ENCODE measurements around the gene ARHGAP15.
"Not testable (repeated sequence)": the region's sequence is repeated elsewhere in the genome, so short reads cannot be mapped to it uniquely, and the experiment has no call there.

The ARHGAP15 gene

DNA sequence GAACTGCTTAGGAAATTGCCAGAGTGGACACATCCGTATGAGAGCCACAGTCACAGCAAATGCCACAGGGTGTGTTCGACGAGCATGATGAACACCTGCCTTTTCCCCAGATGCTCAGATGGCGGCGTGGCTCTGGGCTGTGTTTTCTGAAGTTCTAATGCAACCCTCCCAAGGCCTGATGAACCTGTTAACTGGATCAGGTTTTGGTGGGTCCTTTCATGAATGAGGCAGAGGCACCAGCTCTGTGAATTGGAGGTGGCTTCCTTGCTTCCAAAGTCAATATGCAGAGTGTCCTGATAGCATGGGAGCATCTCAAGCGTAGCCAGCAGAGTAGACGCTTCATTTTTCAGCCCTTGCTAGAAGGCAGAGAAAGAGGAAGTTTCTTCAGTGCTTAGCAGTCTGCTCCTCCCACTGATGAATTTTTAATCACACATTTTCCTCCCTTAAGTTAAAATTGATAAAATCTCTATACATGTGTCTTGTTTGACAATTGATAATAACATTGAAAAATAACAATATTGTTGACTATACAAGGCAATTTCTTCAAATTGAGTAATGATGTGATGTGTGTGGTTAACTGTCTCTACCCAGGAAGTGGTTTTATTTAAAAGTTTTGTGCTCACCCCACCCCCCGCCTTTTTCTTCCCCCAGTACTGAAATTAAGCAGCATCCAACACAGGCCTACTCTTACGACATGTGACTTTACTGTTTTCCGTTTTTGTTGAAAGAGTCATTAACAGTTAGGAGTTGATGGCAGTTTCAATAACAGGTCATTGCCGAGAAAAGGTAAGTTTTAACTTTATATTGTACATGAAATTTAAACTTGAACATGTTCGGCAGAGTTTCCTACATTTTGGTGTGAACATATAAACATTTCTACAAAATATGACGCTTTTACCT is at the start of gene ARHGAP15:
Gene ARHGAP15, plus strand, starts transcription at position 739 of the 900 bp plus-strand sequence.
- Mint-ChIP-seq H3K9me3 (peaks cover 5% of the 10 kb centered on the region), H3K27ac (peak within 1 kb of the TSS; percentile 98), H3K27me3 (ENCODE audit: low read depth) (no peaks in the 10 kb centered on the region), H3K36me3 (ENCODE audit: low read depth) (peaks cover 17% of the 10 kb centered on the region), H3K4me1 (ENCODE audit: low read depth) (peaks cover 39% of the 10 kb centered on the region), H3K4me3 (peak within 1 kb of the TSS; percentile 81)

DNA sequence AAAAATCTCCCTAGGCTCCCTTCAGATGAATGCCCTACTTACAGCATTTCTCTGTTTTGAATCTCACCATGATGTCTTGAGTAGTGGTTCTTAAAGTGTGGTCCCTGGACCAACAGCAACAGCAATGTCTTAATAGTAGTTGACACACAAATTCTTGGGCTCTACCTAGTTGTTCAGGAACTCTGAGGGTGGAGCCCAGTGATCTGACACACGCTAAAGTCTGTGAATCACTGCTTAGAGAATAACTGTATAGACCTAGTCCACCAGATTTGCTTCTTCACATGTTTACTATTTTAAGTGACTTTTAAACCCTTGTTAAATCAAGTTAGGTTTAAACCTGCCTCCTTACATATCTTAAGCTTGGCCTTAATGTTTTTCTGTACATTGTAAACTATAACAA is 47.6 kb upstream of the ARHGAP15 start:
- no peaks in the 10 kb centered on the region for H3K9me3 Mint-ChIP-seq
- no peak overlapping the region for H3K4me3 Mint-ChIP-seq
- peaks cover 31% of the 10 kb centered on the region for H3K4me1 Mint-ChIP-seq (ENCODE audit: low read depth)
- H3K27me3 Mint-ChIP-seq (ENCODE audit: low read depth) = no peaks in the 10 kb centered on the region
- no peak overlapping the region for H3K27ac Mint-ChIP-seq
- H3K36me3 Mint-ChIP-seq (ENCODE audit: low read depth) = no peaks in the 10 kb centered on the region

DNA sequence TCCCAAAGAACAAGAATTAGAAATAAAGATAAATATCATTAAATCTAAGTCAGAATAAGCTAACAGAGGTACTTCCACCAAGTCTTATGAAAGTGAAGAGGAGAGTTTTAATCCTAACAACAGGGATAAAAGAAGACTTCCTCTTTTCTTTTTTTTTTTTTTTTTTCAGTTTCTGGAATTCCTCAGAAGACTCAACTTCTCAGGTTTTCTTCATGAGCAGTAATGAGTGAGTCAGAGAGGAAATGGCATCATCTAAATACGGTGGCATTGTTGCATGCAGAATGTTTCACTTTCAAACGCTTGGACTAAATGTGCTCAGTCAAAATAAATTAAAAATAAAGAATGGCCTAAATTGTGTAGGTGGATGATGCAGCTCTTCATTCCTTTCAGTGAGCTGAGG is 45.6 kb upstream of the ARHGAP15 start:
- H3K4me1 Mint-ChIP-seq (ENCODE audit: low read depth) = peaks cover 33% of the 10 kb centered on the region
- H3K4me3 Mint-ChIP-seq = no peak overlapping the region
- peak overlapping the region; percentile 26 for H3K27ac Mint-ChIP-seq
- no peaks in the 10 kb centered on the region for H3K36me3 Mint-ChIP-seq (ENCODE audit: low read depth)
- H3K27me3 Mint-ChIP-seq (ENCODE audit: low read depth) = no peaks in the 10 kb centered on the region
- no peaks in the 10 kb centered on the region for H3K9me3 Mint-ChIP-seq

DNA sequence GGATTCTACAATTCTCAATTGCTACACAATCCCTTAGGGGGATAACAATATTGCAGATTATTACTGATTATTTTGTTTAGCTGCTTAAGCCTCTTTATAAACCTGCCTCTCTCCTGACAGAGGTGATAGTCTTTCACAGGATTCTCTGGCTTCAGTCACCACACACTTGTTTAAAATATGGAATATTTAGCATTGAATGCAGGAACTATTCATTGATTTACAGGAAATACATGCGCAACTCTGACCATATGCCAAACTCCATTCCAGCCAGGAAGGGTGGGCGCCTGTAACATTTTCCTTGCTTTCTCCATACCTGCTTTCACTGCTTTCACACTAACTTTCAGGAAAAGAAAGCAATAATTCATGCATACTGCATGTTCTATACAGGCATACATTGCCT is 44.8 kb upstream of the ARHGAP15 start:
- Mint-ChIP-seq H3K27me3 (ENCODE audit: low read depth) (no peaks in the 10 kb centered on the region), H3K36me3 (ENCODE audit: low read depth) (no peaks in the 10 kb centered on the region), H3K4me3 (no peak overlapping the region), H3K27ac (no peak overlapping the region), H3K9me3 (no peaks in the 10 kb centered on the region), H3K4me1 (ENCODE audit: low read depth) (peaks cover 33% of the 10 kb centered on the region)

DNA sequence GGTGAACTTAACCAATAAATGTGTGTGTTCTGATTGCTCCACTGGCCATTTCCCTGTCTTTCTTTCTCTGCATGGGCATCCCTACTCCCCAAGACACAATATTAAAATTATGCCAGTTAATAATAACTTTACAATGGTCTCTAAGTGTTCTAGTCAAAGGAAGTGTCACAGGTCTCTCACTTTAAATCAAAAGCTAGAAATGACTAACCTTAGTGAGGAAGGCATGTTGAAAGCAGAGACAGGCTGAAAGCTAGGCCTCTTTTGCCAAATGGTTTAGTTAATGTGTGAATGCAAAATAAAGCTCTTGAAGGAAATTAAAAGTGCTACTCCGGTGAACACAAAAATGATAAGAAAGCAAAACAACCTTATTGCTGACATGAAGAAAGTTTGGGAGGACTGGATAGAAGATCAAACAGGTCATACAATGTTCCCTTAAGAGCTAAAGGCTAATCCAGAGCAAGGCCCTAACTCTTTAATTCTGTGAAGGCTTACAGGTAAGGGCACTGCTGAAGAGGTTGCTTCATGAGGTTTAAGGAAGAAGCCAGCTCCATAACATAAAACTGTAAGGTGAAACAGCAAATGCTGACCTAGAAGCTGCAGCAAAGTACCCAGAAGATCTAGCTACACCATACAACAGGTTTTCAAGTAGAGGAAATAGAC is 44.0 kb upstream of the ARHGAP15 start:
- Mint-ChIP-seq H3K9me3 (no peaks in the 10 kb centered on the region), H3K36me3 (ENCODE audit: low read depth) (no peaks in the 10 kb centered on the region), H3K4me3 (peak overlapping the region; percentile 3), H3K27me3 (ENCODE audit: low read depth) (no peaks in the 10 kb centered on the region), H3K27ac (peak overlapping the region; percentile 74), H3K4me1 (ENCODE audit: low read depth) (peaks cover 33% of the 10 kb centered on the region)

DNA sequence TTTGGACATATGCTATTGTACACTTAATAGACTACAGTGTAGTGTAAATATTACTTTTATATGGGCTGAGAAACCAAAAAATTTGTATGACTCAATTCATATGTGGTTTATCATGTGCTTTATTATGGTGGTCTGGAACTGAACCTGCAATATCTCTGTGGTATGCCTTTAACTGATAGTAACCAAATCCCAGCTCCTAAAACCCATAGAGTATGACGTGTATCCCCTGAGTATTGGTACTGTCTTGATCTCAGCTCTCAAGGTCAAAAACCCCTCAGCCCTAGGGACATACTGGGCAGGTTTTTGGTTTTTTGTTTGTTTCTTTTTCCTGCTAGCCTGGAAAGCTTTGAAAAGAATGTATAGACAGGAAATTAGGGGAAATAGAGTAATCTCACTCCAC is 42.2 kb upstream of the ARHGAP15 start:
- Mint-ChIP-seq H3K36me3 (ENCODE audit: low read depth) (no peaks in the 10 kb centered on the region), H3K27ac (no peak overlapping the region), H3K9me3 (no peaks in the 10 kb centered on the region), H3K4me1 (ENCODE audit: low read depth) (peaks cover 33% of the 10 kb centered on the region), H3K27me3 (ENCODE audit: low read depth) (no peaks in the 10 kb centered on the region), H3K4me3 (no peak overlapping the region)

DNA sequence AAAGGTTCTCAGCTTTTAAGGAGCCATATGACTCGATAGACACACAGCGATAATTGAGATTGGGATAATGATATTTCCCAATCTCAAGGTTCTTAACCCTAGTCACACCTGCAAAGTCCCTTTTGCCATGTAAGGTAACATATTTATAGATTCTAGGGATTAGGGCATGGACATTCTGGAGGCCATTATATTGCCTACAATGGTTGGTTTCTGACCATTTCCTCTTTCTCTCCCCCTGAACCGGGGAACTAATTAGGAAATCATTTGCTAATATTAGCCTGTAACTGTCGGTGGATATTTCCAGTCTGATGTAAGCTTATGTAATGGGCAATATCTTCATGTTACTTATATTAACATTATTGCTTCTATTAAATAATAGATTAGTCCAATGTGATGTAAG is 40.8 kb upstream of the ARHGAP15 start:
- Mint-ChIP-seq H3K9me3 (no peaks in the 10 kb centered on the region), H3K4me3 (no peak overlapping the region), H3K27ac (no peak overlapping the region), H3K36me3 (ENCODE audit: low read depth) (no peaks in the 10 kb centered on the region), H3K4me1 (ENCODE audit: low read depth) (peaks cover 33% of the 10 kb centered on the region), H3K27me3 (ENCODE audit: low read depth) (no peaks in the 10 kb centered on the region)

DNA sequence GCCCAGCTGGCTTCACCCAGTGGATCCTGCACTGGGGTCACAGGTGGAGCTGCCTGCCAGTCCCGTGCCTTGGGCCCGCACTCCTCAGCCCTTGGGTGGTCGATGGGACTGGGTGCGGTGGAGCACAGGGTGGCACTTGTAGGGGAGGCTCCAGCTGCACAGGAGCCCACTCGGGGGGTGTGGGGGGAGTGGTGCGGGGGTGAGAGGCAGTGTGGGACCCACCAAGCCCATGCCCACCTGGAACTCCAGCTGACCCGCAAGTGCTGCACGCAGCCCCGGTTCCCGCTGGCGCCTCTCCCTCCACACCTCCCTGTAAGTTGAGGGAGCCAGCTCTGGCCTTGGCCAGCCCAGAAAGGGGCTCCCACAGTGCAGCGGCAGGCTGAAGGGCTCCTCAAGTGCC is 39.7 kb upstream of the ARHGAP15 start:
- not testable (repeated sequence) for H3K27ac Mint-ChIP-seq; H3K27me3 Mint-ChIP-seq (ENCODE audit: low read depth); H3K36me3 Mint-ChIP-seq (ENCODE audit: low read depth); H3K4me3 Mint-ChIP-seq; H3K9me3 Mint-ChIP-seq
- H3K4me1 Mint-ChIP-seq (ENCODE audit: low read depth) = peaks cover 23% of the 10 kb centered on the region

DNA sequence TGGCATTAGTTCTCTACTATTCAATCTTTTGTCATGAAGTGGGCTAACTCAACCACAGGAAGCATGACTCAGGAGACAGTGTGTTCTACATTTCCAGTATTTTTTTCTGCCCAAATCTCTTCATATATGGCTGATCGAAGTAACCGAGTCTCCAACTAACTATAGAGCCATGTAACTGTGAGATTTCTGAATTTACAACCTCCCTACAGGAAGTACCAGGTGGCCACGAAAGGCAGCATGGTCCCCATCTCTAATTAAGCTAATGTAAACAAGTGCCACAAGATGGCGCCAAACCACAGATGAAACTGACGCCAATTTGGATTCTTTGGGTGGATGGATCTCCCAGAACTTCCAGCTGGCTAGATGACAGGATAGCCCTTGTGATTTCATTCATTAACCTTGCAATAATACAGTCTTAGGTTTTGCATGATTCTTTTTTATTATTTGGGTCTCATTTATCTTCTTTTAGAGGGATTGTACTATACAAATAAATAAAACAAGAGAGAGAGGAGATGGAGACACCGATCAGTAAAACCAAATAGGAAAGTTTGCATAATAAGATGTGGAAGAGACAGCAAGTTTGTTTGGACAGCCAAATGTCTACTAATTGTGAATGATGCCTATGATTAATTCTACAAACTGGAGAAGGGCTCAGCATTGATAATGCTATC is 18.3 kb upstream of the ARHGAP15 start:
- Mint-ChIP-seq H3K4me3 (no peak overlapping the region), H3K4me1 (ENCODE audit: low read depth) (peaks cover 39% of the 10 kb centered on the region), H3K27ac (peak overlapping the region; percentile 83), H3K9me3 (no peaks in the 10 kb centered on the region), H3K36me3 (ENCODE audit: low read depth) (peaks cover 5% of the 10 kb centered on the region), H3K27me3 (ENCODE audit: low read depth) (peaks cover 5% of the 10 kb centered on the region)

DNA sequence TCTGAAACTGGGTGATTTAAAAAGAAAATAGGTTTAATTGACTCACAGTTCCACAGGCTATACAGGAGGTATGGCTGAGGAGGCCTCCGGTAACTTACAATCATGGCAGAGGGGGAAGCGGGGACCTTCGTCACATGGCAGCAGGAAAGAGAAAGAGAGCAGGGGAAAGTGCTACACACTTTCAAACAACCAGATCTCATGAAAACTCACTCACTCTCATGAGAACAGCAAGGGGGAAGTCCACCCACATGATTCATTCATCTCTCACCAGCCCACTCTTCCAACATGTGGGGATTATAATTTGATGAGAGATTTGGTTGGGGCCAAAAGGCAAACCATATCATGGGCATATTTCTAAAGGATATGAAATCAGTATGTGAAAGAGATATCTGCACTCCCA is 12.0 kb upstream of the ARHGAP15 start:
- H3K4me3 Mint-ChIP-seq = peak overlapping the region; percentile 40
- H3K4me1 Mint-ChIP-seq (ENCODE audit: low read depth) = peaks cover 41% of the 10 kb centered on the region

DNA sequence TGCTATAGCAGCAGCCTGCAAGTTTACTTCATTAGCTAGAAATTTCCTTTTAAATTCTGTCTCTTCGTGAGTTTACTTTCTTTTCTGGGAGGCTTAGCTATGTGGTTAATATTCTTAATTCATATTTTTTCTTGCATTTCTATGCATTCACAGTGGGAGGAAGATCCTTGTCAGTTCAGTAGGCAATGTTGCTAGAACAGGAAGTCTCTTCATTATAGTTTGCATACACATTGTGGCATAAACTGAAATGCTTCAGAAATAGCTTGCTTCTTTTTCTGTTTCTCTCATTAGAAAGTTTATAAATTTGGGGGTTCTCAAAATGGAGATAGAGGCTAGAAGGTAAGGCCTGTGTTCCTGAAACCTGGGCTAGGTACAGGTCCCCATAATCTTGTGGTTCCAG is 8.1 kb upstream of the ARHGAP15 start:
- H3K4me3 Mint-ChIP-seq = no peak overlapping the region
- H3K36me3 Mint-ChIP-seq (ENCODE audit: low read depth) = peaks cover 7% of the 10 kb centered on the region
- H3K4me1 Mint-ChIP-seq (ENCODE audit: low read depth) = peaks cover 29% of the 10 kb centered on the region
- no peak overlapping the region for H3K27ac Mint-ChIP-seq
- H3K9me3 Mint-ChIP-seq = peaks cover 21% of the 10 kb centered on the region
- no peaks in the 10 kb centered on the region for H3K27me3 Mint-ChIP-seq (ENCODE audit: low read depth)

More for the DNA sequence above, 12.0 kb upstream of the ARHGAP15 start:
- H3K27ac Mint-ChIP-seq = no peak overlapping the region
- no peaks in the 10 kb centered on the region for H3K27me3 Mint-ChIP-seq (ENCODE audit: low read depth)
- H3K9me3 Mint-ChIP-seq = peaks cover 21% of the 10 kb centered on the region
- H3K36me3 Mint-ChIP-seq (ENCODE audit: low read depth) = peaks cover 12% of the 10 kb centered on the region

DNA sequence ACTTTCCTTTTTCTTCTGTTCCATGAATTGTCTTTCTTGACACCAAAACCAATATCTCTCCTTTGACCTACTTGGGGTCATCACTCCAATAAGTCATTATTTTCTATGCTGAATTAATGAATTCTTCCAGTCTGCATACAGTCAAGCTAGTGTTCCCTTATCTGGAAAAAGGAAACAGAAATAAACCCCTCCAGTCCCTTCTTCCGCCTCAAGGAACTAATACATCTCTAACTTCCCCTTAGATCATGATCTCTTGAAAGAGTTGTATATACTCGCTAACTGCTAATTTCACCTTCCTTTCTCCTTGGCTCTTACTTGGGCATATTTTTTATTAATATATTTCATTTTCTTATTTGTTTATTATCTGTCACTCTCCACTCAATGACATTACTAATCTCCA is 7.3 kb upstream of the ARHGAP15 start:
- peaks cover 7% of the 10 kb centered on the region for H3K36me3 Mint-ChIP-seq (ENCODE audit: low read depth)
- H3K27ac Mint-ChIP-seq = no peak overlapping the region
- H3K27me3 Mint-ChIP-seq (ENCODE audit: low read depth) = no peaks in the 10 kb centered on the region
- H3K4me1 Mint-ChIP-seq (ENCODE audit: low read depth) = peaks cover 24% of the 10 kb centered on the region
- H3K4me3 Mint-ChIP-seq = no peak overlapping the region
- H3K9me3 Mint-ChIP-seq = peaks cover 16% of the 10 kb centered on the region

DNA sequence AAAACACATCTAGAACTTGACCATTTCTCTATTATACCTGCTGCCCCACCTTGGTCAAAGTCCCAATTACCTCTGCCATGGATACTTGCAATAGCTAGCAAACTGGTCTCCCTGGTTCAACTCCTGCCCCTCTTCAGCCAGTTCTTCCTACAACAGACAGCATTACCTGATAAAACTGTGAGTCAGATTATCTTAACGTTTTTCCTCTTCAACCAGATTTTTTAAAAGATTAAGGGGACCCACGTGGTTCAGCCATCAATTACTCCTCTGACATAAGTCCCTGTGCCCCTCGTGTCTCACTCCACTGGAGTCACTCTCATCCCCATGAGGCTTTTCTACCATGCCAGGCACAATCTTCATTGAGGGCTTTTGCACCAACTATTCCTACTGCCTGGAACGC is 5.3 kb upstream of the ARHGAP15 start:
- H3K27me3 Mint-ChIP-seq (ENCODE audit: low read depth) = no peaks in the 10 kb centered on the region
- H3K9me3 Mint-ChIP-seq = peaks cover 7% of the 10 kb centered on the region
- peaks cover 29% of the 10 kb centered on the region for H3K4me1 Mint-ChIP-seq (ENCODE audit: low read depth)
- H3K36me3 Mint-ChIP-seq (ENCODE audit: low read depth) = no peaks in the 10 kb centered on the region
- H3K27ac Mint-ChIP-seq = no peak overlapping the region
- H3K4me3 Mint-ChIP-seq = no peak overlapping the region

DNA sequence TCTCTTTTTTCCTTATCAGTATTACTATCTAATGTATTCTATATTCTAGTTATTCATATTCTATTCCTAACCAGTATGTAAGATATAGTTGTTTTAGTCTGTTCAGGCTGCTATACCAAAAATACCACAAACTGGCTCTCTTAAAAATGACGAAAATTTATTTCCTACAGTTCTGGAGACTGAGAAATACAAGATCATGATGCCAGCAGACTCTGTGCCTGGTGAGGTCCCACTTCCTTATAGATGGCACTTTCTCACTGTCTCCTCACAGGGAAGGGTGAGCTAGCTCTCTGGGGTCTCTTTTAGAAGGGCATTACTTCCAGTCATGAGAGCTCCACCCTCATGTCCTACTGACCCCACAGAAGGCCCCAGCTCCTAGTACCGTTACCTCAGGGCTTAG is 4.8 kb upstream of the ARHGAP15 start:
- Mint-ChIP-seq H3K4me3 (no peak overlapping the region), H3K36me3 (ENCODE audit: low read depth) (no peaks in the 10 kb centered on the region), H3K27me3 (ENCODE audit: low read depth) (no peaks in the 10 kb centered on the region), H3K27ac (no peak overlapping the region), H3K4me1 (ENCODE audit: low read depth) (peaks cover 30% of the 10 kb centered on the region), H3K9me3 (peaks cover 7% of the 10 kb centered on the region)

DNA sequence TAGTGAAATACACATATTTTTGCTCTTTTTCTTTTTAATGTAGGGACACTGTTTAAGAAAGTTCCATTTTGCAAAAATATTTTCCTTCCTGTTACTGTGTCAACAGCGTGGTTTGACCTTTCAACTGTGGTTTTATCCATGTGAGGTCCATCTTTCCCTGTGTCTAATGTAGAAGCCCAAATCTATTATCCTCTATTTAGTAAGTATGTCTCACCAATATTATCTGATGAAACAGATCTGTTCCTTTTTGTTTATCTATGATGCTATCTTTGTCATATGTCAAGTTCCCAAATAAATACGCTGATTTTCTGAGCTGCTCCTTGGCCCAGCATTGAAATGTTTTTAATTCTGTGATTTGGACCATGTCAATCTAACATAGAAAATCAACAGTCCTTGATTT is 3.5 kb upstream of the ARHGAP15 start:
- Mint-ChIP-seq H3K9me3 (no peaks in the 10 kb centered on the region), H3K27ac (no peak overlapping the region), H3K27me3 (ENCODE audit: low read depth) (no peaks in the 10 kb centered on the region), H3K36me3 (ENCODE audit: low read depth) (no peaks in the 10 kb centered on the region), H3K4me1 (ENCODE audit: low read depth) (peaks cover 25% of the 10 kb centered on the region), H3K4me3 (no peak overlapping the region)
